Measurements from ENCODE around the gene ACTMAP.

- no peak for TF ChIP-seq CTCF (conservative IDR thresholded peaks at IDR 0.05; ENCODE audit: low read length)
- TF ChIP-seq EZH2phosphoT487 (IDR thresholded peaks at IDR 0.05; ENCODE audit: borderline replicate concordance, low read depth, low read length), result no peak
Measured at GRCh38 chr19:40778706-40779284, 28.5 kb upstream of the ACTMAP start.

Data from OCI-LY7 (cell line).